HepG2 (cell line): Measurements from ENCODE around the gene KLHL33.

Source experiments
- ARNTL ChIP-seq: sonication (generic); formaldehyde crosslinking; IDR thresholded peaks from 2 replicates; pipeline ENCODE4 v1.4.0; 2020; ENCODE audit warnings: mild to moderate bottlenecking, missing genetic modification reagents
- CREB1 ChIP-seq, 2 experiments: fragments of 450-650 bp in 1 of 2; IDR thresholded peaks; 2 replicates each; pipeline ENCODE4 v1.6.1; 2016 to 2017; ENCODE audit warnings: control low read depth in 1 of 2, mild to moderate bottlenecking in 1 of 2, missing compliant biosample characterization in 1 of 2, missing genetic modification characterization in 1 of 2
- HOXA7 ChIP-seq: sonication (generic); formaldehyde crosslinking; IDR thresholded peaks from 2 replicates; pipeline ENCODE4 v1.8.1; 2022; ENCODE audit warnings: mild to moderate bottlenecking, missing genetic modification reagents, moderate library complexity
- RFX5 ChIP-seq: IDR thresholded peaks from 2 replicates; pipeline ENCODE4 v1.6.1; 2011; ENCODE audit warnings: low read depth, low read length, improper control_type of control experiment
- SMAD1 ChIP-seq: sonication (generic); formaldehyde crosslinking; IDR thresholded peaks from 2 replicates; pipeline ENCODE4 v1.4.0; 2020; ENCODE audit warnings: missing genetic modification reagents, low read depth, mild to moderate bottlenecking, borderline replicate concordance
- TIGD3 ChIP-seq: sonication (generic); formaldehyde crosslinking; IDR thresholded peaks from 2 replicates; pipeline ENCODE4 v1.5.1; 2020; ENCODE audit warnings: mild to moderate bottlenecking, missing genetic modification reagents, borderline replicate concordance
- ZBTB33 ChIP-seq: sonication (generic); formaldehyde crosslinking; IDR thresholded peaks from 2 replicates; pipeline ENCODE4 v1.4.0; 2020; ENCODE audit warnings: missing genetic modification reagents
- ZFP1 ChIP-seq: IDR thresholded peaks from 2 replicates; pipeline ENCODE4 v1.6.1; 2016
- ZNF329 ChIP-seq: sonication (generic); formaldehyde crosslinking; IDR thresholded peaks from 2 replicates; pipeline ENCODE4 v1.9.0; 2021; ENCODE audit warnings: low read depth, mild to moderate bottlenecking, missing genetic modification reagents

GRCh38 chr14:20422886-20423285 is 13.1 kb downstream of the KLHL33 start:
- TF ChIP-seq ZNF329 (CRISPR knock-in tag) (no peak), ZBTB33 (CRISPR knock-in tag) (no peak), CREB1 (IDR thresholded peaks at IDR 0.05) (no peak), CREB1 (CRISPR knock-in tag; IDR thresholded peaks at IDR 0.05) (no peak), HOXA7 (CRISPR knock-in tag) (no peak), ZFP1 (CRISPR knock-in tag) (no peak), SMAD1 (CRISPR knock-in tag) (no peak), RFX5 (no peak), TIGD3 (no peak), ARNTL (CRISPR knock-in tag) (no peak)
